Prostate gland (tissue), 2 donors: ENCODE measurements around the gene DDX39B.
"Not testable (repeated sequence)": the region's sequence is repeated elsewhere in the genome, so short reads cannot be mapped to it uniquely, and the experiment has no call there.

ENCODE experiments used
- POLR2A ChIP-seq: fragments of 450-650 bp; IDR thresholded peaks from one replicate; pipeline ENCODE4 v1.6.1; 2016; ENCODE audit warnings: antibody characterized with exemption, mild to moderate bottlenecking
- POLR2AphosphoS5 ChIP-seq: sonication (generic); formaldehyde crosslinking; IDR thresholded peaks from one replicate; pipeline ENCODE4 v1.6.1; 2017; ENCODE audit warnings: antibody characterized with exemption
- TF ChIP-seq, protein P1 (sequence below), 4 experiments: fragments of 200-600 bp in 2 of 4; fragments of 450-650 bp in 2 of 4; sonication (generic) in 2 of 4; IDR thresholded peaks; 1 replicate in 3 of 4; 2 replicates in 1 of 4; pipeline ENCODE4 v1.5.1; 2016 to 2019; ENCODE audit warnings: antibody characterized with exemption in 4 of 4, mild to moderate bottlenecking in 2 of 4, moderate library complexity in 2 of 4

DNA sequence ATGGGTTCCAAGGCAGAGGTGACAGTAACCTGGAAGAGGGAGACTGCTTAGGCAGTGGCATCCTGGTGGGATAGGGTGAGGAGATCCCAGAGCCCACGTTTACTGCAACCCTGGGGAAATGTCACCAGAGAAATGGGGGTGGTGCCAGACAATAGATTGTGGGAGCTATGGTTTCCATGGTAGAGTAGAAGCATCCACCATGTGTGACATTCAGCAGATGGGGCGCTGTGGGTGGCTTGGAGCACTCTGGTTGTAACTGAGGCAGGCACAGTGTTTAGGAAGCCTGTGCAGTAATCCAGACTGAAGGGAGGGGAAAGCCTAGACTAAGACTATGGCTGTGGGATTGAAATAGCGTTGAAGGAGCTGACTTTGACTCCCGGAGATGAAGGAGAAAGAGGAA, 45.0 kb downstream of the DDX39B start:
- TF ChIP-seq POLR2AphosphoS5, POLR2A: not testable (repeated sequence)
- TF ChIP-seq, protein P1, sequence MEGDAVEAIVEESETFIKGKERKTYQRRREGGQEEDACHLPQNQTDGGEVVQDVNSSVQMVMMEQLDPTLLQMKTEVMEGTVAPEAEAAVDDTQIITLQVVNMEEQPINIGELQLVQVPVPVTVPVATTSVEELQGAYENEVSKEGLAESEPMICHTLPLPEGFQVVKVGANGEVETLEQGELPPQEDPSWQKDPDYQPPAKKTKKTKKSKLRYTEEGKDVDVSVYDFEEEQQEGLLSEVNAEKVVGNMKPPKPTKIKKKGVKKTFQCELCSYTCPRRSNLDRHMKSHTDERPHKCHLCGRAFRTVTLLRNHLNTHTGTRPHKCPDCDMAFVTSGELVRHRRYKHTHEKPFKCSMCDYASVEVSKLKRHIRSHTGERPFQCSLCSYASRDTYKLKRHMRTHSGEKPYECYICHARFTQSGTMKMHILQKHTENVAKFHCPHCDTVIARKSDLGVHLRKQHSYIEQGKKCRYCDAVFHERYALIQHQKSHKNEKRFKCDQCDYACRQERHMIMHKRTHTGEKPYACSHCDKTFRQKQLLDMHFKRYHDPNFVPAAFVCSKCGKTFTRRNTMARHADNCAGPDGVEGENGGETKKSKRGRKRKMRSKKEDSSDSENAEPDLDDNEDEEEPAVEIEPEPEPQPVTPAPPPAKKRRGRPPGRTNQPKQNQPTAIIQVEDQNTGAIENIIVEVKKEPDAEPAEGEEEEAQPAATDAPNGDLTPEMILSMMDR (IDR thresholded peaks at IDR 0.05): not testable (repeated sequence)
